ENCODE results near the gene WDR37. TPM values are rescaled to one million over a fixed set of nuclear protein-coding genes. Genes with fewer than 3 reads are reported as not detected.

The WDR37 gene
- total RNA-seq, 1 experiment from 2014 or later, result 10.4 TPM

DNA sequence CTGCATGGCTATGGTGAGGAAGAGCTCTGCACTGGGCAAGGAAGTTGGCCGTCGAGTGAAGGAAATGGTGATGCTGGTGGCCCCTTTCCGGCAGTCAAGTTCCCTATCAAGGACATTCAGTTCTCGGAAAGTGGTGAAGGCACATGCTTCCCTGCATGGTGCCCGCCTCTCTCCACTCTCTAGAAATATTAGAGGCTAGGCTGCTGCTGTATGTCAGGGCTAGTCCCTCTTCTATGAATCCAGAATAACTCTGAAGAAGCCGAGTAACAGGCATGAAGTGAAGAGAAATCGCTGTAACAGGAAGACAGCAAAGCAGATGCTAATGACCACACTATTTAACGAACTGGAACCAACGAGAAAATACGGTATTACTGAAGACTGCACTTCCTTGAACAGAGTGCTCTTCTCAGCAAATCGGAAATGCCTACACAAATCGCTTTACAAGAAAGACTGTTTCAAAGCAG is 12.6 kb upstream of the WDR37 start:
- Mint-ChIP-seq H3K27ac (peak overlapping the region; percentile 75), H3K27me3 (ENCODE audit: low read depth) (no peaks in the 10 kb centered on the region), H3K4me1 (peaks cover 19% of the 10 kb centered on the region), H3K36me3 (peaks cover 54% of the 10 kb centered on the region), H3K9me3 (no peaks in the 10 kb centered on the region), H3K4me3 (no peak overlapping the region)
- no peak for DNase-seq (ENCODE audit: low spot score)
- TF ChIP-seq SMAD4 (CRISPR knock-in tag; IDR thresholded peaks at IDR 0.05), result no peak
- TF ChIP-seq CBFB (CRISPR knock-in tag; IDR thresholded peaks at IDR 0.05; ENCODE audit: low read depth), result no peak
- TF ChIP-seq TEAD4 (CRISPR knock-in tag; IDR thresholded peaks at IDR 0.05), result no peak
- no peak for TF ChIP-seq TEAD1 (CRISPR knock-in tag; IDR thresholded peaks at IDR 0.05)
- no peak for TF ChIP-seq RORB (CRISPR knock-in tag; IDR thresholded peaks at IDR 0.05)
- TF ChIP-seq SP1 (CRISPR knock-in tag; conservative IDR thresholded peaks at IDR 0.05), result no peak
- TF ChIP-seq NFATC4 (CRISPR knock-in tag; IDR thresholded peaks at IDR 0.05), result no peak
- no peak for TF ChIP-seq ETV6 (CRISPR knock-in tag; IDR thresholded peaks at IDR 0.05)
- TF ChIP-seq TP53 (CRISPR knock-in tag; IDR thresholded peaks at IDR 0.05), result no peak
- TF ChIP-seq ZNF121 (CRISPR knock-in tag; IDR thresholded peaks at IDR 0.05), result no peak
- no peak for TF ChIP-seq GABPB1 (CRISPR knock-in tag; IDR thresholded peaks at IDR 0.05)
- TF ChIP-seq MYBL2 (CRISPR knock-in tag; IDR thresholded peaks at IDR 0.05), result no peak
- TF ChIP-seq, protein P1, sequence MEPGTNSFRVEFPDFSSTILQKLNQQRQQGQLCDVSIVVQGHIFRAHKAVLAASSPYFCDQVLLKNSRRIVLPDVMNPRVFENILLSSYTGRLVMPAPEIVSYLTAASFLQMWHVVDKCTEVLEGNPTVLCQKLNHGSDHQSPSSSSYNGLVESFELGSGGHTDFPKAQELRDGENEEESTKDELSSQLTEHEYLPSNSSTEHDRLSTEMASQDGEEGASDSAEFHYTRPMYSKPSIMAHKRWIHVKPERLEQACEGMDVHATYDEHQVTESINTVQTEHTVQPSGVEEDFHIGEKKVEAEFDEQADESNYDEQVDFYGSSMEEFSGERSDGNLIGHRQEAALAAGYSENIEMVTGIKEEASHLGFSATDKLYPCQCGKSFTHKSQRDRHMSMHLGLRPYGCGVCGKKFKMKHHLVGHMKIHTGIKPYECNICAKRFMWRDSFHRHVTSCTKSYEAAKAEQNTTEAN (CRISPR knock-in tag; IDR thresholded peaks at IDR 0.05), result no peak
- no peak for ATAC-seq
- ChIA-PET CTCF (interaction anchor here (1.8 kb wide), 1 partner anchor 67 kb away, joined by 5 read pairs; no protein-coding TSS in a partner anchor), POLR2A (no interaction called here)

DNA sequence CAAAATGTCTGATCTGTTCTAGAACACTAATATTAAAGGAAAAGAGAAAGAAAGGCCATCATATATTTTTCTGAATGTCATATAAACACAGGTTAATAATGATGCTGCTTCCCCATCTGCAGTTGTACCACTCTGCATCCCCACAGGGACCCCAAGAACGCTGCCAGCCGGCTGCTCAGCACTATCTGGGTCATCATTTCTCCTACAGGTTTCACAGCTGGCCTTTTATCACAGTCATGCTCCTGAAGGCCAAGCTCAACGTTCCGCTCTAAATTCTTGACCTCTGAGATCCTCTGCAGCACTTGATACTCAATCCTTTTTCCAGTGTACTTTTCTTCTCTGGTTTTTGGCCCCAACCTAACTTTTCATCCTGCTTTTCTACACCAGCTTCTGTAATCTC is 12.0 kb upstream of the WDR37 start:
- Mint-ChIP-seq H3K4me1 (peaks cover 19% of the 10 kb centered on the region), H3K27ac (peak overlapping the region; percentile 73), H3K36me3 (peaks cover 54% of the 10 kb centered on the region), H3K9me3 (no peaks in the 10 kb centered on the region), H3K4me3 (no peak overlapping the region), H3K27me3 (ENCODE audit: low read depth) (no peaks in the 10 kb centered on the region)
- ChIA-PET CTCF (interaction anchor here (1.8 kb wide), 1 partner anchor 66 kb away, joined by 5 read pairs; no protein-coding TSS in a partner anchor), POLR2A (no interaction called here)
- no peak for ATAC-seq
- TF ChIP-seq, protein P2, sequence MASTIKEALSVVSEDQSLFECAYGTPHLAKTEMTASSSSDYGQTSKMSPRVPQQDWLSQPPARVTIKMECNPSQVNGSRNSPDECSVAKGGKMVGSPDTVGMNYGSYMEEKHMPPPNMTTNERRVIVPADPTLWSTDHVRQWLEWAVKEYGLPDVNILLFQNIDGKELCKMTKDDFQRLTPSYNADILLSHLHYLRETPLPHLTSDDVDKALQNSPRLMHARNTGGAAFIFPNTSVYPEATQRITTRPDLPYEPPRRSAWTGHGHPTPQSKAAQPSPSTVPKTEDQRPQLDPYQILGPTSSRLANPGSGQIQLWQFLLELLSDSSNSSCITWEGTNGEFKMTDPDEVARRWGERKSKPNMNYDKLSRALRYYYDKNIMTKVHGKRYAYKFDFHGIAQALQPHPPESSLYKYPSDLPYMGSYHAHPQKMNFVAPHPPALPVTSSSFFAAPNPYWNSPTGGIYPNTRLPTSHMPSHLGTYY (CRISPR knock-in tag; IDR thresholded peaks at IDR 0.05), result no peak
- TF ChIP-seq, protein P3, sequence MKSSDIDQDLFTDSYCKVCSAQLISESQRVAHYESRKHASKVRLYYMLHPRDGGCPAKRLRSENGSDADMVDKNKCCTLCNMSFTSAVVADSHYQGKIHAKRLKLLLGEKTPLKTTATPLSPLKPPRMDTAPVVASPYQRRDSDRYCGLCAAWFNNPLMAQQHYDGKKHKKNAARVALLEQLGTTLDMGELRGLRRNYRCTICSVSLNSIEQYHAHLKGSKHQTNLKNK (CRISPR knock-in tag; IDR thresholded peaks at IDR 0.05), result no peak
- TF ChIP-seq CREB1 (CRISPR knock-in tag; IDR thresholded peaks at IDR 0.05), result no peak
- TF ChIP-seq, protein P1 (CRISPR knock-in tag; IDR thresholded peaks at IDR 0.05), result no peak
- no peak for DNase-seq (ENCODE audit: low spot score)

DNA sequence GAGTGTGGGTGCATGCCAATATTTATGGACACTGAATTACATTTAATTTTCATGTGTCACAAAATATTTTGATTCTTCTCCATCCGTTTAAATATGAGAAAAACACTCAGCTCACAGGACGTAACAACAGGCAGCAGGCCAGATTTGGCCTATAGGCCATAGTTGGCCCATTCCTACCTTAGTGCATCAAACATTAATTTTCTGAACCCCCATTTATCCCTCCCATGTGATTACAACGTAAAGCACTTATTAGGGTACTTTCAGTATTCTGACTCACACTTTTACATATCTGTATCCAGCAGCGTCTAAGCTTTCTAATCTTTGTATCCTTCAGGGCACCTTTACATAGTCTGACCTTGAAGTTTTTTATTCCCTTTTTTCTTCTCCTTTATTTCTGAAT is 11.2 kb upstream of the WDR37 start:
- TF ChIP-seq, protein P4, sequence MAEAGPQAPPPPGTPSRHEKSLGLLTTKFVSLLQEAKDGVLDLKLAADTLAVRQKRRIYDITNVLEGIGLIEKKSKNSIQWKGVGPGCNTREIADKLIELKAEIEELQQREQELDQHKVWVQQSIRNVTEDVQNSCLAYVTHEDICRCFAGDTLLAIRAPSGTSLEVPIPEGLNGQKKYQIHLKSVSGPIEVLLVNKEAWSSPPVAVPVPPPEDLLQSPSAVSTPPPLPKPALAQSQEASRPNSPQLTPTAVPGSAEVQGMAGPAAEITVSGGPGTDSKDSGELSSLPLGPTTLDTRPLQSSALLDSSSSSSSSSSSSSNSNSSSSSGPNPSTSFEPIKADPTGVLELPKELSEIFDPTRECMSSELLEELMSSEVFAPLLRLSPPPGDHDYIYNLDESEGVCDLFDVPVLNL (CRISPR knock-in tag; IDR thresholded peaks at IDR 0.05; ENCODE audit: borderline replicate concordance, low read depth), result no peak
- TF ChIP-seq, protein P5, sequence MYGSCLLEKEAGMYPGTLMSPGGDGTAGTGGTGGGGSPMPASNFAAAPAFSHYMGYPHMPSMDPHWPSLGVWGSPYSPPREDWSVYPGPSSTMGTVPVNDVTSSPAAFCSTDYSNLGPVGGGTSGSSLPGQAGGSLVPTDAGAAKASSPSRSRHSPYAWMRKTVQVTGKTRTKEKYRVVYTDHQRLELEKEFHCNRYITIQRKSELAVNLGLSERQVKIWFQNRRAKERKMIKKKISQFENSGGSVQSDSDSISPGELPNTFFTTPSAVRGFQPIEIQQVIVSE (CRISPR knock-in tag; IDR thresholded peaks at IDR 0.05; ENCODE audit: borderline replicate concordance), result no peak
- TF ChIP-seq JAZF1 (CRISPR knock-in tag; IDR thresholded peaks at IDR 0.05) (no peak), TCF7 (CRISPR knock-in tag; IDR thresholded peaks at IDR 0.05; ENCODE audit: low read depth) (no peak)
- TF ChIP-seq, protein P6, sequence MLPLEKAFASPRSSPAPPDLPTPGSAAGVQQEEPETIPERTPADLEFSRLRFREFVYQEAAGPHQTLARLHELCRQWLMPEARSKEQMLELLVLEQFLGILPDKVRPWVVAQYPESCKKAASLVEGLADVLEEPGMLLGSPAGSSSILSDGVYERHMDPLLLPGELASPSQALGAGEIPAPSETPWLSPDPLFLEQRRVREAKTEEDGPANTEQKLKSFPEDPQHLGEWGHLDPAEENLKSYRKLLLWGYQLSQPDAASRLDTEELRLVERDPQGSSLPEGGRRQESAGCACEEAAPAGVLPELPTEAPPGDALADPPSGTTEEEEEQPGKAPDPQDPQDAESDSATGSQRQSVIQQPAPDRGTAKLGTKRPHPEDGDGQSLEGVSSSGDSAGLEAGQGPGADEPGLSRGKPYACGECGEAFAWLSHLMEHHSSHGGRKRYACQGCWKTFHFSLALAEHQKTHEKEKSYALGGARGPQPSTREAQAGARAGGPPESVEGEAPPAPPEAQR (CRISPR knock-in tag; IDR thresholded peaks at IDR 0.05), result no peak
- ChIA-PET CTCF (no interaction called here), POLR2A (interaction anchor here (0.6 to 1.0 kb wide), 2 partner anchors 9 to 234 kb away, joined by 3 to 5 read pairs; no protein-coding TSS in a partner anchor)

More for the DNA sequence above, 11.2 kb upstream of the WDR37 start:
- Mint-ChIP-seq H3K27ac (peak overlapping the region; percentile 81), H3K9me3 (no peaks in the 10 kb centered on the region), H3K4me1 (peaks cover 19% of the 10 kb centered on the region), H3K27me3 (ENCODE audit: low read depth) (no peaks in the 10 kb centered on the region), H3K36me3 (peaks cover 54% of the 10 kb centered on the region), H3K4me3 (peak overlapping the region; percentile 50)
- ATAC-seq (no peak), DNase-seq (ENCODE audit: low spot score) (no peak)

Measured in WTC11 (cell line).